NCI-H187 (cell line): ENCODE results near the gene ZC3HAV1L.
"Not testable (repeated sequence)": the region's sequence is repeated elsewhere in the genome, so short reads cannot be mapped to it uniquely, and the experiment has no call there.

Source experiments
- DNase-seq, 2 experiments: peaks; one replicate each; lab custom pipeline; 2025; lab: John Stamatoyannopoulos, UW

The ZC3HAV1L gene

GRCh38 chr7:139035586-139036353 lies at the start of gene ZC3HAV1L:
TSS of gene ZC3HAV1L (minus strand) at chr7:139036042. CDS start at chr7:139036017, 25 bp downstream.
- DNase-seq: no peak

GRCh38 chr7:139084709-139085108 lies 48.9 kb upstream of the ZC3HAV1L start:
- DNase-seq: no peak

DNA sequence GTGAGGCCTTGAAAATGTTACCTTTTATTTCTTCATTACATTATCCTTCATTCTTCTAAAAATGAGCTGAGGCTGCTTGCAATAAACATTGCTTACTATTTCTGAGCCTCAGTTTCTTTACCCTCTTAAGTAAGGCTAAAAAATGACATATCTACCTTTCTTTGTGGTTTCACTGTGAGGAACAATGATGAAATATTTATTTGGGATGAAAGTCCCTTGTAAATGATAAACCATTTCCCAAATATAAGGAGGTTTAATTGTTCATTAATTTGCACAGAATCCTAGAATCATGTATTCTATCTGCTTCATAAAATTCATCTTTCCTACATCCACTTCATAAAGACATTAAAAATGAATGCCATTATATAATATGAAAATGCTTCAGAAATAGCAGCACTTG lies 45.7 kb upstream of the ZC3HAV1L start:
- no peak for DNase-seq

GRCh38 chr7:139080905-139081304 lies 45.1 kb upstream of the ZC3HAV1L start:
- DNase-seq: no peak

GRCh38 chr7:139079861-139080260 lies 44.0 kb upstream of the ZC3HAV1L start:
- DNase-seq: no peak

DNA sequence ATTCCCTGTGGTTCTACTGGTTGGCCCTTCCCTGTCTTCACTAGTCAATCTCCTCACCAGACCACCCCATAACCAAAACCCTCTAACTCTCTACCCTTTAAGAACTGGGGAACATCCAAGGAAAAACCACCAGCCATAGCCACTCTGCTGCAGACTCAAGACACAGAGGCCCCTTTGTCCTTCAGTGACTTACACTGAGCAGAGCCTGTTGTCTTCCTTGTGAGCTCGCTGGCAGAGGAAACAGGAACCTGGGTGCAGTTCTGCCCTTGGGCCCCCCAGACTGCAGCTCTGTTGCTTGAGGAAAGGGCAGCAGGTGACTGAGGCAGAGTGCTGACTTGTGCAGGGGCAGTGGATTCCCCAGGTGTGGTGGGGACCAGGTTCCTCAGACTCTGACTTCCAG lies 43.1 kb upstream of the ZC3HAV1L start:
- DNase-seq: no peak

DNA sequence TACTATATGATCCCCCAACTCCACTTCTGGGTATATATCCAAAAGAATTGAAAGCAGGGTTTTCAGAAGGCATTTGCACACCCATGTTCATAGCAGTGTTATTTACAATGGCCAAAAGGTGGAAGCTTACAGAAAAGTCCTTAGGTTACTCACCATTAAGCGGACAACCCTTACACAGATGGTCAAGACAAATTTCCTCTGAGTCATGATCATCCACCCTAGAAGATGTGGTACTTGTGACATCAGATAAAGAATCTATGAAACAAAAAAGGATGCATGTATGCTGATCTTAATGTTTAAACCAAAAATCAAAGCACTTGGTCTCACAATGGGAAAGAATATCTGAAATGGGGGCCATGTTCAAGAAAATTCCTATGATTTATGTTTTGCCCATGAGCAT lies 42.6 kb upstream of the ZC3HAV1L start:
- DNase-seq: no peak

GRCh38 chr7:139077706-139078105 lies 41.9 kb upstream of the ZC3HAV1L start:
- DNase-seq: not testable (repeated sequence)

DNA sequence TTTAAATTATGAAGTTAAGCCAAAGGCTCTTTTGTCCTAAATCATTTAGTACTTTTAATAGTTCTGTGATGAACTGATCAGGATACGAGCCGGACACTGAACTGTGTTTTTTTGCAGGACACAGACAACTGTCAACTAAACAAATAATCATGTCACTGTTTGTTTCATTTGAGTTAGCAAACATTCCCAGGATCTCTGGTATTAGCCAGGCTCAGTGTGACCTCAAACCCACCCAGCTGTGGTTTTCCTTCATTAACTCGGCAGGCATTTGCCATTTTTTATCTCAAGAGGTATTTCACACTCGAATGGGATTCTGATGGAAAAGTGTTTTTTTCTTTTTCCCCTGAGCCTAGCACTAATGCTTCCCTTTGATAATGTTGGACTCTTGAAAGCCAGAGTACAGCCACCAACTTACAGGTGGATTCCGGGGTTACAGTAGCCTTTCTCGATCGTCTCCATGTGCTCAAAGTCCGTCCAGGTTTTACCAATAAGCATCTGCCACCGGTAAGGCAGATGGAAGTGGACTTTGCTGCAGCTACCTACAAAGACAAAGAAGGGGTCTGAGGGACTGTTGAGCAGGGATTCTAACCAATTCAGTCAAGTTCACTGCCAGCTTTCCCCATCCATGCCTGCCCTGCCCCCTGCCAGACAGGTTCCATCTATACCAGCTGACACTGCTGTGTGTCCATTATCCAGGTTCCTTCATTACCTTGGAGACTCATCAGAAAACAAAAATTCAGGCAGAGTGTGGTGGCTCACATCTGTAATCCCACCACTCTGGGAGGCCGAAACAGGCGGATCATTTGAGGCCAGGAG lies 40.2 kb upstream of the ZC3HAV1L start:
- no peak for DNase-seq

GRCh38 chr7:139075031-139075652 lies 39.3 kb upstream of the ZC3HAV1L start:
- peak; percentile 28 for DNase-seq

DNA sequence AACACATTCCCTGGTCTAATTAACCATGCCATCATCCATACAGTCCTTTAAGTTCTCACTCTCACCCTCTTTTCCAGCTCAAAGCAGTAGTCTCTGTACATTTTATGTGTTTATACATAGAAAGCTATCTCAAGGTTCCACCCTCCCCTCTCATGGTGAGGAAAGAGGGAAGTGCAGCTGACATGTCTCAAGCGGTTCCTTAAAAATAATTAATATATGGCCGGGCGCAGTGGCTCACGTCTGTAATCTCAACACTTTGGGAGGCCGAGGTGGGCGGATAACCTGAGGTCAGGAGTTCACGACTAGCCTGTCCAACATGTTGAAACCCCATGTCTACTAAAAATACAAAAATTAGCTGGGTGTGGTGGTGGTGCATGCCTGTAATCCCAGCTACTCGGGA lies 37.0 kb upstream of the ZC3HAV1L start:
- DNase-seq: no peak

DNA sequence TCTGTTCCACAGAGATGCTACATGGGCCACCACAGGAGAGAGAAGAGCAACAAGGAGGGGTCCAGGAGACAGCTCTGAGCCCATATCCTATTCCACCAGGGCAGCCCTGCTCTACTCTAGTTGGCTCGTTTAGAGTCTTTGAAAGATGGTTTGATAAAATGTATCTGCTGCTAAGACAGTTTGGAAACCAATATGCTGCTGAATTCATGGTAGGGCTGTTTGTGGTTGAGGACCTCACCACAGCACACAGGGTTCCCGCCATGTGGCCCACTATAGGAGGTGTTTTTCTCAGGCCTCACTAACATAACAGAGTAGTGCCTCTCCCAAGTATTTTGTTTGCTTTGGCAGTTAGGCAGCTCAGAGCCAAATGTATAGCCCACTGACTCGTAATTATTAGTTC lies 35.8 kb upstream of the ZC3HAV1L start:
- no peak for DNase-seq

DNA sequence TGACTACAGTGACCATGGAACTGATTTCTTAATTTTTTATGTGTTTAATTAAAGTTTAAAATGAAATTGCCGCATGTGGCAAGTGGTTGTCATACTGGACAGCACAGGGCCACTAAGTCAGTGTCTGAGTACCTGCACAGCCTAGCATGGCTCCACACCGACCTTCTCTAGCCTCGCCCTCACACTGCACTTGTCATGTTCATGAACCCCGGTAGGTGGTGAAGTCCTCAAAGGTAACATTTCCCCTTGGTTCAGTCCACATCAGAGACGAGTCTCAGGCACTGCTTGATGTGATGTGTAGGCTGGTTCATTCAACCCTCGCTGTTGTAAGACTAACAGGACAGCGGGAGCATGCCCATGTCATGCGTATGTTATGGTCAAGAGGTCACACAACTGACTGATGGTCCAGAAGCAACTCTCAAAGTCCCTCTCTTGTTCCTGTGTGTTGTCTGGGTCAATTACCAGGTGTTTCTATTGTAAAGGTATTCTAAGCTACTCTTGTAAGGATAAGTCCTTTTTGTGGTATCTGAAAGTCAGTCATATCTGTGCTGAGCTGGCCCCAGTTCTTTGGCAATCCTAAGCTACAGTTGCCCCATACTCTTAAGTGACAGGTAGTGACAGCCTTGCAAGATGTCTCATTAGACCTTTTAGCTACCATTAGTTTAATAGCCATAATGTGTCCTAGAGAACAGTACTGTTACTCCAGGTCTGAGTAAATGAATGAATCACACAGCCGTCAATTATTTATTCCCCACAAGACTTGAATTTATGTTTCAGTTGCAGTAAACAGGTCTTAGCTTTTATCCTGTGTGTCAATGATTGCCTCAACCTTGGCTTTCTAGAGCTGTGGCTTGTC lies 32.9 kb upstream of the ZC3HAV1L start:
- DNase-seq: no peak

GRCh38 chr7:139066315-139066714 lies 30.5 kb upstream of the ZC3HAV1L start:
- DNase-seq: no peak

DNA sequence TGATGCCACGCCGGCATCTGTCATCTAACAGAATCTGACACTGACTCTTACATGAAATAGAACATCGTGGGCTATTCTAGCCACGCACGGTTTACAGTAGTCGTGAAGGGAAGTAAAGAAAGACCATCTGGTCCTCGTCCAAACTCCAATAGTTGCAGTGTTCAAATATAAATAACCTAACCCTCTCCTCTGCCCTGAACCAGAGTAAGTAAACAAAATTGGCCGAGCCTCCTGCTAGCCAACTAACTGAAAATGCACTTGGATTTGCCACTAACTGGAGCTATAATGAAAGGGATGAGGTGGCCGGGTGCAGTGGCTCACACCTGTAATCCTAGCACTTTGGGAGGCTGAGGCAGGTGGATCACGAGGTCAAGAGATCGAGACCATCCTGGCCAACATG lies 29.5 kb upstream of the ZC3HAV1L start:
- DNase-seq: no peak

DNA sequence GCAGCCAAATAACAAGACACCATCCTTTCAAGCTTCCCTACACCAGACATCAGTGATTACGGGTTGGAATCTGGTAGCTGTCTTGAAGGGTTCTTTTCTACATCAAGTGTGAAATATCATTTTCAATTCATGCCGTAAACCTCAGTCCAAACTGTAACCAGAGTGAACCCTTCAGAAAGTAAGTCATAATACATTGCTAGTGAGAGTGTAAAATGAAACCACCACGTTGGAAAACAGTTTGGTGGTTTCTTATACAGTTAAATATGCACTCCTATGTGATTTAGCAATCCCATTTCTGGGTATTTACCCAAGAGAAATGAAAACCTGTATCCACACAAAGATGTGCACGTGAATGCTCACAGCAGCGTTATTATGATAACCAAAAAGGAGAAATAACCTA lies 25.6 kb upstream of the ZC3HAV1L start:
- no peak for DNase-seq

GRCh38 chr7:139060695-139061237 lies 24.9 kb upstream of the ZC3HAV1L start:
- DNase-seq: no peak

DNA sequence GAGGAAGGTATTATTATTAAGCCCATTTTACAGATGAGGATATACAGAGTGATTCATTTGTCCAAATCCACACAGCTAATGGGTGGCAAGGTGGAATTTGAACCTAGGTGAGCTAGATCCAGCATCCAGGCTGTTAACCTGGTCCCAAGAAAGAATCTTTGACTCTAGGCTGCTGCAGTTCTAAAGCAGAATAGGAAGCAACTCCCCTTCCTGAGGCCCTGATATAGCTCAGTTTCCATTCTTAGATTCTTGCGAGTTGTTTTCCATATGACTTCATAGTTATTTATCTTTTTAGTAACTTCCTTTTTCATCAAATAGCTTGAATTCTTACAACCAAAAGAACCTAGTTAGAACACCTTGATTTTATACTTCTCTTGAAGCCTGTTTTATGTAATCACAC lies 24.1 kb upstream of the ZC3HAV1L start:
- DNase-seq: no peak

DNA sequence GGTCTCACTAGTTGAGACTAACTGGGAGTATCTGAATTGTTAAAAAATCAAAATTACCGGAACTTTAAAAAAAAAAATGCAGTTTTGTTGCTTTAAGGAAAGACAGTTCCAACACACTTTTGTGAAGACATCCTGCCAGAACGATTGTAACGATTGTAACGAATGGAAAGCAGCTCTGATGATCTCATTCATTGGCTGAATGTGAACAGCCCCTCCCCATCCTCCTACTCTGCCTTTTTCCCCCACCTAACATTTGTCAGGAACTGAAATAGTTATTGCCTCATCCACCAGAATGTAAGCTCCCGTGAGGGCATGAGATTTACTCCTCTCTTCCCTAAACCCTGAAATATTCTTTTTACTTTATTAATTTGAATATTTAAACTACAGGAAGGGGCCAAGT lies 23.1 kb upstream of the ZC3HAV1L start:
- no peak for DNase-seq

- no peak for DNase-seq
Measured at GRCh38 chr7:139055674-139056073, 19.8 kb upstream of the ZC3HAV1L start.

- not testable (repeated sequence) for DNase-seq
Measured at GRCh38 chr7:139054656-139055055, 18.8 kb upstream of the ZC3HAV1L start.

GRCh38 chr7:139054101-139054500 lies 18.3 kb upstream of the ZC3HAV1L start:
- DNase-seq: no peak
